Neural cell (in vitro differentiated cells): ENCODE measurements around the gene C2orf68. TPM values are rescaled to one million over a fixed set of nuclear protein-coding genes. Genes with fewer than 3 reads are reported as not detected.

ENCODE experiments used
- H2AFZ ChIP-seq: fragments of 200-600, 300-800 bp; sonication (generic), shearing (Covaris generic); 2 replicates; pipeline ENCODE4 v1.6.0; 2014; ENCODE audit warnings: low read depth, mild to moderate bottlenecking, antibody characterized with exemption, low read length, moderate library complexity
- H3F3A ChIP-seq: fragments of 200-600 bp; shearing (Covaris generic); 2 replicates; pipeline ENCODE4 v1.6.1; 2016; ENCODE audit warnings: mild to moderate bottlenecking, moderate library complexity, mixed read lengths, antibody characterized with exemption, low read length; ENCODE audit not compliant: insufficient read depth, poor library complexity, severe bottlenecking
- H3K27ac ChIP-seq: fragments of 200-600, 300-800 bp; sonication (generic), shearing (Covaris generic); 2 replicates; pipeline ENCODE4 v1.5.1; 2014; ENCODE audit warnings: mild to moderate bottlenecking, low read length, moderate library complexity
- H3K27me3 ChIP-seq: fragments of 300-800, 200-600 bp; sonication (generic), shearing (Covaris generic); 2 replicates; pipeline ENCODE4 v1.6.0; 2014; ENCODE audit warnings: mild to moderate bottlenecking, low read depth, low read length, moderate library complexity; ENCODE audit not compliant: insufficient read depth
- H3K36me3 ChIP-seq: fragments of 300-800, 200-600 bp; sonication (generic), shearing (Covaris generic); 2 replicates; pipeline ENCODE4 v1.5.1; 2014; ENCODE audit warnings: mild to moderate bottlenecking, antibody characterized with exemption, low read length, moderate library complexity; ENCODE audit not compliant: insufficient read depth
- H3K4me2 ChIP-seq: fragments of 300-800, 200-600 bp; sonication (generic), shearing (Covaris generic); 2 replicates; pipeline ENCODE4 v1.6.0; 2014; ENCODE audit warnings: mild to moderate bottlenecking, low read length
- H3K4me3 ChIP-seq: fragments of 300-800, 200-600 bp; sonication (generic), shearing (Covaris generic); 2 replicates; pipeline ENCODE4 v1.5.1; 2014; ENCODE audit warnings: mild to moderate bottlenecking, low read length, moderate library complexity
- H3K79me2 ChIP-seq: fragments of 200-600 bp; shearing (Covaris generic); replicated peaks from 2 replicates; pipeline ENCODE4 v1.6.0; 2014; ENCODE audit warnings: mild to moderate bottlenecking, low read length, moderate library complexity; ENCODE audit not compliant: insufficient read depth
- H3K9ac ChIP-seq: fragments of 300-800, 200-600 bp; sonication (generic), shearing (Covaris generic); 2 replicates; pipeline ENCODE4 v1.6.1; 2016; ENCODE audit warnings: mild to moderate bottlenecking, low read length, mixed read lengths
- H3K9me2 ChIP-seq: fragments of 200-600 bp; shearing (Covaris generic); 2 replicates; pipeline ENCODE4 v1.6.1; 2016; ENCODE audit warnings: mild to moderate bottlenecking, low read length, mixed read lengths; ENCODE audit not compliant: insufficient read depth
- H3K9me3 ChIP-seq: fragments of 200-600, 300-800 bp; sonication (generic), shearing (Covaris generic); 2 replicates; pipeline ENCODE4 v1.6.1; 2016; ENCODE audit warnings: mild to moderate bottlenecking, mixed run types, low read length, moderate library complexity, mixed read lengths
- H4K20me1 ChIP-seq: fragments of 200-600 bp; shearing (Covaris generic); 2 replicates; pipeline ENCODE4 v1.6.1; 2016; ENCODE audit warnings: mild to moderate bottlenecking, mixed run types; ENCODE audit not compliant: insufficient read depth
- CTCF ChIP-seq: fragments of 450-650 bp; IDR thresholded peaks from 2 replicates; pipeline ENCODE4 v1.5.1; 2014; ENCODE audit warnings: antibody characterized with exemption, mild to moderate bottlenecking, moderate library complexity; ENCODE audit not compliant: poor library complexity, severe bottlenecking
- EP300 ChIP-seq: fragments of 450-650 bp; conservative IDR thresholded peaks from 2 replicates; pipeline ENCODE4 v1.6.1; 2014; ENCODE audit warnings: antibody characterized with exemption, mild to moderate bottlenecking, moderate library complexity; ENCODE audit not compliant: poor library complexity, severe bottlenecking
- EZH2 ChIP-seq: fragments of 200-600, 300-800 bp; shearing (Covaris generic), sonication (generic); IDR thresholded peaks from 2 replicates; pipeline ENCODE4 v1.6.1; 2014; ENCODE audit warnings: antibody characterized with exemption, low read length, borderline replicate concordance, mild to moderate bottlenecking; ENCODE audit not compliant: insufficient read depth, poor library complexity, severe bottlenecking
- MXI1 ChIP-seq: fragments of 450-650 bp; conservative IDR thresholded peaks from 2 replicates; pipeline ENCODE4 v1.6.1; 2014; ENCODE audit warnings: antibody characterized with exemption, mild to moderate bottlenecking; ENCODE audit not compliant: poor library complexity, severe bottlenecking
- POLR2AphosphoS5 ChIP-seq: IDR thresholded peaks from 2 replicates; pipeline ENCODE4 v1.6.1; 2012
- RAD21 ChIP-seq: fragments of 450-650 bp; conservative IDR thresholded peaks from 2 replicates; pipeline ENCODE4 v1.6.1; 2014; ENCODE audit warnings: antibody characterized with exemption, mild to moderate bottlenecking, moderate library complexity
- REST ChIP-seq: IDR thresholded peaks from 2 replicates; pipeline ENCODE4 v1.6.1; 2012; ENCODE audit warnings: borderline replicate concordance
- SMC3 ChIP-seq: fragments of 450-650 bp; conservative IDR thresholded peaks from 2 replicates; pipeline ENCODE4 v1.6.1; 2014; ENCODE audit warnings: antibody characterized with exemption, mild to moderate bottlenecking, moderate library complexity; ENCODE audit not compliant: poor library complexity
- TAF1 ChIP-seq: IDR thresholded peaks from 2 replicates; pipeline ENCODE4 v1.6.1; 2012; ENCODE audit warnings: low read depth
- polyA plus RNA-seq: library from polyadenylated mRNA; depleted of rRNA; stranded (reverse); fragments of >200 nt; gene quantifications from 2 replicates; pipeline ENCODE4 v1.2.3, GENCODE V29; 2014

The C2orf68 gene
- polyA plus RNA-seq, 1 donor from 2014 or later = 28.0 TPM

- Histone ChIP-seq H3K27me3 (no peaks in the 10 kb centered on the region), H3F3A (no peaks in the 10 kb centered on the region), H3K9me2 (no peaks in the 10 kb centered on the region), H4K20me1 (no peaks in the 10 kb centered on the region), H3K36me3 (no peaks in the 10 kb centered on the region), H3K79me2 (peaks cover 18% of the 10 kb centered on the region), H3K4me2 (peak within 1 kb of the TSS; percentile 92), H3K9ac (peak within 1 kb of the TSS; percentile 81), H3K27ac (peak within 1 kb of the TSS; percentile 71), H2AFZ (peak within 1 kb of the TSS; percentile 97), H3K4me3 (peak within 1 kb of the TSS; percentile 91), H3K9me3 (no peaks in the 10 kb centered on the region)
- TF ChIP-seq CTCF = peak; percentile 37
- TF ChIP-seq RAD21 = peak; percentile 35
- TF ChIP-seq EP300 = peak; percentile 37
- TF ChIP-seq EZH2 = no peak
- peak; percentile 93 for TF ChIP-seq POLR2AphosphoS5
- TF ChIP-seq MXI1 = peak; percentile 75
- TF ChIP-seq REST = no peak
- peak; percentile 52 for TF ChIP-seq SMC3
- peak; percentile 95 for TF ChIP-seq TAF1
Measured at GRCh38 chr2:85561280-85562212, 50.3 kb downstream of the C2orf68 start, which contains the start of gene GGCX. GGCX (minus strand) TSS chr2:85561493; CDS start chr2:85561428, 65 bp downstream.

- Histone ChIP-seq H3K4me2 (peak overlapping the region; percentile 92), H3K9me3 (no peaks in the 10 kb centered on the region), H3K4me3 (peak overlapping the region; percentile 91), H4K20me1 (no peaks in the 10 kb centered on the region), H2AFZ (peak overlapping the region; percentile 19), H3K36me3 (no peaks in the 10 kb centered on the region), H3K9ac (peak overlapping the region; percentile 81), H3K9me2 (no peaks in the 10 kb centered on the region), H3K27me3 (no peaks in the 10 kb centered on the region), H3F3A (no peaks in the 10 kb centered on the region), H3K79me2 (peaks cover 18% of the 10 kb centered on the region), H3K27ac (peak overlapping the region; percentile 71)
- TF ChIP-seq EP300 = no peak
- TF ChIP-seq TAF1 = no peak
- no peak for TF ChIP-seq SMC3
- no peak for TF ChIP-seq MXI1
- TF ChIP-seq REST = no peak
- no peak for TF ChIP-seq EZH2
- TF ChIP-seq CTCF = no peak
- TF ChIP-seq POLR2AphosphoS5 = no peak
- TF ChIP-seq RAD21 = no peak
Measured at GRCh38 chr2:85560812-85561279, 51.0 kb downstream of the C2orf68 start.
